Measurements from ENCODE around the gene LRP11. TPM values are rescaled to one million over a fixed set of nuclear protein-coding genes. Genes with fewer than 3 reads are reported as not detected.

The LRP11 gene
- total and polyA plus RNA-seq, 7 donors, result 1.6 to 29.6 (median 7.9) TPM

DNA sequence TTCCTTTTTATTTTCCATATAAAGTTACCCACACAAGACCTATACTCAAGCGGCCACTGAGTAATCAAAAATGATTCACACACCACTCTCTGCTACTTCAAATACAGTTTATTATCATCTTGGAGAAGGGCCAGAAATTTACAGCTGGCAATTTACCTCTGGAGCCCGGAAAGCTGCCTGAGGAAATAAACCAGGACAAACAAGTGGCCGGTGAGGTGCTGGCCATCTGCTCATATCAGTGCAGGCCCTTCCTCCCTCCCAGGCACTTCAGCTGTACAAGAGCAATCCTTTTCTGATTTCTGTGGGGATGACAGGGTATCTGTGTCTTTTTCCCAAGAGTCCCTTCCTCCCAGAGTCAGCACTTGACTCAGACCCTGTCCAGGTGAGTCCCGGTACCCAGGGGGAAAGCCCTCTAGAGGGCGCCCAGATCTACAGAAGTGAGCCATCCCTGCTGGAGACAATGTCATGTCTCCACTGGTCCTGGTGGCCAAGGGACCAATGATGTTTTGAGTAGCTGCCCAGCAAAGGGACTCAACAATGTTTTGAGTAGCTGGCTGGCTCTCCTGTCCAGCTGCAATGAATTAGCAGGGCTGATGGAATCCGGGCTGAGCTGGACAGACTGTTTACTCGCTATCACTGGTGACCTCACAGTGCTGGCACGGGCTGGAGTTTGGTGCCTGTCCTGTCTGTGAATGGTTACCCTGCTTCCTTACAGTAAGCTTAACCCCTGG lies 23.6 kb downstream of the LRP11 start:
- 24 to 29% (median 28%) methylated on average over 8 of the region's 8 CpGs for WGBS, 3 donors
- ATAC-seq, result peak; percentile 91 to 95 (median 94)

DNA sequence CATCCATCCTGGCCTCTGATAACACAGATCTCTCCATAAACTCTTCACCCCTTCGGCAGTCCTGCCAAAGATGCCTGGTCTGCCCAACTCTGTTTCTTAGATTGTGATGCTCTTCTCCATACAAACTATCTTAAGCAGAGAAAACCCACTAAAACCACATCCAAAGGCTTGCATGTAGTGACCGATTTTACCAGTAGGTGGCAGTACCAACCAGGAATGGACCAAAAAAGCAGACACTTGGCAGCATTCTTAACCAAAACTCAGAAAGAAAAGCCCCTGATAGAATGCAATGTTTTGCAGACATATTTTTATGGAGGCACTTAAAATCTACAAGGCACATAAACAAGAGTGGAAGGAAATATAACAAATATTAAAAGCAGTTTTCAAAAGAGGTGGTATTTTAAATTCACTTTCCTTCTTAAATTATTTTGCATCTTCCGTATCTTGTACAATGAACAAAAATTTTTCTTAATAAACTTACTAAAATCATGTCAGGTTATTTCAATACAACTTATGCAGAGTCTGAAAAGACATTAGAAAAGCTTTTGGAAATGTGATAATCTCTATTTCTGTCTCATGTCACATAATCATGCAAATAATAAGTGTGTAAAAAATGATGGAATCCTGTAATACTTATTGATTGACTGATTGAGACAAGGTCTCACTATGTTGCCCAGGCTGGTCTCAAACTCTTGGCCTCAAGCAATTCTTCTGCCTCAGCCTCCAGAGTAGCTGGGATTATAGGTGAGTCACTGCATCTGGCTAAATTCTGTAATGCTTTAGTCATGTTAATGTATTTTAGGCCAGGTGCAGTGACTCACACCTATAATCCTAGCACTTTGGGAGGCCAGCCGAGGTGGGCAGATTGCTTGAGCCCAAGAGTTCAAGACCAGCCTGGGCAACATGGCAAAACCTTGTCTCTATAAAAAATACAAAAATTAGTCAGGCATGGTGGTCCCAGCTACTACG lies 29.4 kb downstream of the LRP11 start:
- WGBS, 3 donors, result 49 to 56% (median 51%) methylated on average over 5 of the region's 5 CpGs

More for the DNA sequence above, 23.6 kb downstream of the LRP11 start:
- Histone ChIP-seq H3K4me1 (peaks cover 8% of the 10 kb centered on the region), H3K27ac (peak overlapping the region; percentile 12), H3K4me3 (no peak overlapping the region), H3K36me3 (ENCODE audit: insufficient read depth in 1 of 2, low read depth in 1 of 2) (peaks cover 0 to 43% of the 10 kb centered on the region in 2 donors), H3K27me3 (ENCODE audit: insufficient read depth in 3 of 3, low read length in 2 of 3) (no peaks in the 10 kb centered on the region), H3K9me3 (no peaks in the 10 kb centered on the region)
- intact Hi-C loops (cut with DNase I), result loop anchor here (2.0 to 10.0 kb wide), 2 partner anchors 54 to 82 kb away; partner anchors contain the start of genes RAET1E (in 1 of the 2) and RAET1G (in 1 of the 2)
- TF ChIP-seq, protein P1, sequence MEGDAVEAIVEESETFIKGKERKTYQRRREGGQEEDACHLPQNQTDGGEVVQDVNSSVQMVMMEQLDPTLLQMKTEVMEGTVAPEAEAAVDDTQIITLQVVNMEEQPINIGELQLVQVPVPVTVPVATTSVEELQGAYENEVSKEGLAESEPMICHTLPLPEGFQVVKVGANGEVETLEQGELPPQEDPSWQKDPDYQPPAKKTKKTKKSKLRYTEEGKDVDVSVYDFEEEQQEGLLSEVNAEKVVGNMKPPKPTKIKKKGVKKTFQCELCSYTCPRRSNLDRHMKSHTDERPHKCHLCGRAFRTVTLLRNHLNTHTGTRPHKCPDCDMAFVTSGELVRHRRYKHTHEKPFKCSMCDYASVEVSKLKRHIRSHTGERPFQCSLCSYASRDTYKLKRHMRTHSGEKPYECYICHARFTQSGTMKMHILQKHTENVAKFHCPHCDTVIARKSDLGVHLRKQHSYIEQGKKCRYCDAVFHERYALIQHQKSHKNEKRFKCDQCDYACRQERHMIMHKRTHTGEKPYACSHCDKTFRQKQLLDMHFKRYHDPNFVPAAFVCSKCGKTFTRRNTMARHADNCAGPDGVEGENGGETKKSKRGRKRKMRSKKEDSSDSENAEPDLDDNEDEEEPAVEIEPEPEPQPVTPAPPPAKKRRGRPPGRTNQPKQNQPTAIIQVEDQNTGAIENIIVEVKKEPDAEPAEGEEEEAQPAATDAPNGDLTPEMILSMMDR (IDR thresholded peaks at IDR 0.05), result peak; percentile 74
- peak; percentile 80 to 90 for DNase-seq

DNA sequence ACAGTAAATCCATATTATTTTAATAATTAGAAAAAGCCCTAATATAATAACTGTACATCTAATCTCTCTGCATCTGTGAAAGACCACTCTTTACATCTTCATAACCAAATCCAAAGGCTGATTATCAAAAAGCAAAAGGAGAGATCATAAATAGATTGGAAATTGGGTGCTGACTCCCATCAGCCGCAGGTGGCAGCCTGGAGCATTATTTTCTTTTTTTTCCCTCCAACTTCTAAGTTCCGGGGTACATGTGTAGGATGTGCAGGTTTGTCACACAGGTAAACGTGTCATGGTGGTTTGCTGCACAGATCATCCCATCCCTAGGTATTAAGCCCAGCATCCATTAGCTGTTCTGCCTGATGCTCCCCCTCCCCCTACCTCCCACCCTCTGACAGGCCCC lies 30.5 kb downstream of the LRP11 start:
- Histone ChIP-seq H3K36me3 (ENCODE audit: insufficient read depth in 1 of 2, low read depth in 1 of 2) (peaks cover 0 to 57% of the 10 kb centered on the region in 2 donors), H3K27me3 (ENCODE audit: insufficient read depth in 3 of 3, low read length in 2 of 3) (no peaks in the 10 kb centered on the region), H3K4me3 (no peak overlapping the region), H3K9me3 (no peaks in the 10 kb centered on the region), H3K4me1 (no peaks in the 10 kb centered on the region), H3K27ac (no peak overlapping the region)
- intact Hi-C loops (cut with DNase I), result loop anchor here (2.0 to 5.0 kb wide), 3 partner anchors 34 to 184 kb away; no protein-coding TSS in a partner anchor
- ATAC-seq, result no peak
- no peak for DNase-seq
- 95 to 98% (median 97%) methylated on average over 3 of the region's 3 CpGs for WGBS, 3 donors
- TF ChIP-seq, protein P1 (IDR thresholded peaks at IDR 0.05), result no peak

More for the DNA sequence above, 29.4 kb downstream of the LRP11 start:
- ATAC-seq, result peak; percentile 62 to 83 (median 76)
- no peak overlapping the region for H3K27ac ChIP-seq
- no peak for DNase-seq
- intact Hi-C loops (cut with DNase I), result loop anchor here (2.0 to 5.0 kb wide), 3 partner anchors 33 to 183 kb away; no protein-coding TSS in a partner anchor
- H3K4me1 ChIP-seq, result no peaks in the 10 kb centered on the region
- H3K4me3 ChIP-seq, result no peak overlapping the region
- TF ChIP-seq, protein P1 (IDR thresholded peaks at IDR 0.05), result peak; percentile 94
- no peaks in the 10 kb centered on the region for H3K9me3 ChIP-seq
- no peaks in the 10 kb centered on the region for H3K27me3 ChIP-seq (ENCODE audit: insufficient read depth in 3 of 3, low read length in 2 of 3)
- peaks cover 0 to 53% of the 10 kb centered on the region in 2 donors for H3K36me3 ChIP-seq (ENCODE audit: insufficient read depth in 1 of 2, low read depth in 1 of 2)

DNA sequence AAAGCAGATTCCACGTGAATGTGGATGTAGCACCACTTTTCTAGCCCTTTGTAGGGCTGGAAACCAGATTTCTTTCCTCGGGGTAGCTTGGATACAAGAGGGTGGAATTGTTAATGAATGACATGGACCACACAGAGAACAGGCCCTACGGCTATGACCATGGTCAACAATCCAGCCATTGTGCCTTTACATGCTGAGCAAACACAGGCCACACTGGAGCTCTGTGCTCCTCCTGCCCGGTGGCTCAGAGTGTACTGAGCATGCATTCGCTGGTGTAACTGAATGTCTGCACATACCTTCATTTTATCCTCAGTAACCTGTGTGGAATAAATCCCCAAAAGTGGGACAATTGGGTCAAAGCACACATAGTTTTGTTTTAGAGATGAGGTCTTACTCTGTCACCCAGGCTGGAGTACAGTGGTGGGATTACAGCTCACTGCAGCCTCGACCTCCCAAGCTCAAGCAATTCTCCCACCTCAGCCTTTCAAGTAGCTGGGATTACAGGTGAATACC lies 32.8 kb downstream of the LRP11 start:
- no peak overlapping the region for H3K4me3 ChIP-seq
- H3K36me3 ChIP-seq (ENCODE audit: insufficient read depth in 1 of 2, low read depth in 1 of 2), result peaks cover 0 to 49% of the 10 kb centered on the region in 2 donors
- no peaks in the 10 kb centered on the region for H3K4me1 ChIP-seq
- WGBS, 3 donors, result 64 to 71% (median 69%) methylated on average over 6 of the region's 6 CpGs
- intact Hi-C loops (cut with DNase I), result loop anchor here (5.0 kb wide), 2 partner anchors 36 to 186 kb away; no protein-coding TSS in a partner anchor
- no peaks in the 10 kb centered on the region for H3K27me3 ChIP-seq (ENCODE audit: insufficient read depth in 3 of 3, low read length in 2 of 3)
- no peaks in the 10 kb centered on the region for H3K9me3 ChIP-seq
- no peak overlapping the region for H3K27ac ChIP-seq
- TF ChIP-seq, protein P1 (IDR thresholded peaks at IDR 0.05), result no peak
- ATAC-seq, result no peak
- DNase-seq, result no peak

Data from psoas muscle (tissue), 8 donors.